ENCODE results near the gene UTF1. TPM values are rescaled to one million over a fixed set of nuclear protein-coding genes. Genes with fewer than 3 reads are reported as not detected.

The UTF1 gene
- total RNA-seq, 1 donor from 2014 or later = not detected

DNA sequence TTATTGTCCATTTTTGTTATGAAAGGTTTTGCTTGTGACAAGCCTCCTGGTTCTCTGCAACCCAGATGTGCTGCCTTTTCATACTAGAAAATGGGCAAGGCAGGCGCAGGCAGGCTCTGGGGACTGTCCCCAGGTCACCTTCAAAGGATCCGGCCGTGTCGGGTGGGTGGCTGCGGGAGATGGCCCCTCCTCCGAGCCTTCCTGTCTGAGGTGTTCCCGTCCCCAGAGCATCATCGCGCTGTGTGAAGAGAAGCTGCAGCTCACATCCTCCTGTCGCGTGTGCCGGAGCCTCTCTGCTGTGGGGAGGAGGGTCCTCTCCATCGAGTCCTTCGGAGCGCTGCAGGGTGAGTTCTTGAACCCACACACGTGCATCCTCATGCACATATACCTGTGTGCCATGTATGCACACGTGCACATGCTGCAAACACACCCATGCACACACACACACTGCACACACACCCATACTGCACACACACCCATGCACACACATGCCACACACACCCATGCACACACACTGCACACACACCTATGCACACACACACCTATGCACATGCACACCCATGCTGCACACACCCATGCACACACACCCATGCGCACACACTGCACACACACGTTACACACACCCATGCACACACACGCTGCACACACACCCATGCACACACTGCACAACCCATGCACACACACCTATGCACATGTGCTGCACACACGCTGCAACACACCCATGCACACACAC lies 46.2 kb upstream of the UTF1 start:
- TF ChIP-seq, protein P1, sequence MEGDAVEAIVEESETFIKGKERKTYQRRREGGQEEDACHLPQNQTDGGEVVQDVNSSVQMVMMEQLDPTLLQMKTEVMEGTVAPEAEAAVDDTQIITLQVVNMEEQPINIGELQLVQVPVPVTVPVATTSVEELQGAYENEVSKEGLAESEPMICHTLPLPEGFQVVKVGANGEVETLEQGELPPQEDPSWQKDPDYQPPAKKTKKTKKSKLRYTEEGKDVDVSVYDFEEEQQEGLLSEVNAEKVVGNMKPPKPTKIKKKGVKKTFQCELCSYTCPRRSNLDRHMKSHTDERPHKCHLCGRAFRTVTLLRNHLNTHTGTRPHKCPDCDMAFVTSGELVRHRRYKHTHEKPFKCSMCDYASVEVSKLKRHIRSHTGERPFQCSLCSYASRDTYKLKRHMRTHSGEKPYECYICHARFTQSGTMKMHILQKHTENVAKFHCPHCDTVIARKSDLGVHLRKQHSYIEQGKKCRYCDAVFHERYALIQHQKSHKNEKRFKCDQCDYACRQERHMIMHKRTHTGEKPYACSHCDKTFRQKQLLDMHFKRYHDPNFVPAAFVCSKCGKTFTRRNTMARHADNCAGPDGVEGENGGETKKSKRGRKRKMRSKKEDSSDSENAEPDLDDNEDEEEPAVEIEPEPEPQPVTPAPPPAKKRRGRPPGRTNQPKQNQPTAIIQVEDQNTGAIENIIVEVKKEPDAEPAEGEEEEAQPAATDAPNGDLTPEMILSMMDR (IDR thresholded peaks at IDR 0.05) = no peak
- H3K36me3 Mint-ChIP-seq (ENCODE audit: low read depth) = no peaks in the 10 kb centered on the region
- DNase-seq (no peak), ATAC-seq (ENCODE audit: low read depth) (no peak)
- H3K4me3 Mint-ChIP-seq = no peak overlapping the region
- H3K4me1 Mint-ChIP-seq = no peaks in the 10 kb centered on the region
- H3K27me3 Mint-ChIP-seq = peaks cover 3% of the 10 kb centered on the region
- intact Hi-C loops (cut with micrococcal nuclease) = no loop called here
- H3K9me3 Mint-ChIP-seq = no peaks in the 10 kb centered on the region
- ChIA-PET CTCF (no interaction called here), POLR2A (no interaction called here)
- H3K27ac Mint-ChIP-seq = no peak overlapping the region

DNA sequence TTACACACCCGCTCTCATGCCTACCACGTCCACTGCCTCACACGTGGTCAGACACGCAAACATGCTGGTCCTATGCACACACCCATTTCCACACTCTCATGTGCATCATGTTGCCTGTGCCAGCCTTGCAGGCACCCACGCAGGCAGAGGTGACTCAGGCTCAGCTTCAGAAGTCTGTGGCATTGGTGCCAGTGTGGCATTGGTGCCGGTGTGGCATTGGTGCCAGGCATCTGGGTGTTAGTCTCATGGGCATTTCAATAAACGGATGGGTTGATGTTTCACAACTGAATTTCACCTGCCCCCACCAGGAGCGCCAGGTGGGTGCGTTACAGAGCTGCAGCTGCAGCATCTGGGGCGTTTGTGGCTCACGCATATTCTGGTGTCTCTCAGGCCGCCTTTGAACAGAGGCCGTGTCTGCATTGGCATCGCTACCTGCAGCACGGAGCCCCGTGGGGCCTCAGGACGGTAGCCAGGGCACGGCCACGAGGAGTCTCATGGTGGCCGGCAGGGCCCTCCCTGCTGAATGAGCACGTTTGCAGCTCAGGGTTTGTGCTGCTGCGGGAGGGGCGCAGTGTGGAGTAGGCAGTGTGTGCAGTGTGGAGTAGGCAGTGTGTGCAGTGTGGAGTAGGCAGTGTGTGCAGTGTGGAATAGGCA lies 45.3 kb upstream of the UTF1 start:
- peaks cover 3% of the 10 kb centered on the region for H3K27me3 Mint-ChIP-seq
- H3K36me3 Mint-ChIP-seq (ENCODE audit: low read depth) = no peaks in the 10 kb centered on the region
- intact Hi-C loops (cut with micrococcal nuclease) = no loop called here
- H3K4me1 Mint-ChIP-seq = no peaks in the 10 kb centered on the region
- CTCF ChIA-PET = no interaction called here
- no peak overlapping the region for H3K27ac Mint-ChIP-seq
- H3K9me3 Mint-ChIP-seq = no peaks in the 10 kb centered on the region
- no peak for ATAC-seq (ENCODE audit: low read depth)
- no peak overlapping the region for H3K4me3 Mint-ChIP-seq
- TF ChIP-seq, protein P1 (IDR thresholded peaks at IDR 0.05) = no peak
- DNase-seq = no peak
- POLR2A ChIA-PET = no interaction called here

DNA sequence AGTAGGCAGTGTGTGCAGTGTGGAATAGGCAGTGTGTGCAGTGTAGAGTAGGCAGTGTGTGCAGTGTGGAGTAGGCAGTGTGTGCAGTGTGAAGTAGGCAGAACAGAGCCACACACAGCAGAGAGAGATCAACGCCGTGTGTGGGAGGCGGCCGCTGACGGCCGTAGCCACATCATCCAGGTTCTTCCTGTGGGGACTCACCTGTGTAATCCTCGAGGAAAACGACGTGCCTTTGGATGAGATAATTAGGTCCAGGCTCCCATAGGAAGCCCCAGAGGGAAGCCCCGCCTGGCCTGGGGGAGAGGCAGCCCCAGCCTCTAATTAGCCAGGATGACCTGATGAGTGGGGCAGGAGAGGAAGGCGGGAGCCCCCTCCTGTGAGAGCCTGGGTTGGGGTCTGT lies 44.6 kb upstream of the UTF1 start:
- ATAC-seq (ENCODE audit: low read depth) (no peak), DNase-seq (no peak)
- Mint-ChIP-seq H3K27me3 (peaks cover 5% of the 10 kb centered on the region), H3K4me3 (no peak overlapping the region), H3K27ac (no peak overlapping the region), H3K4me1 (no peaks in the 10 kb centered on the region), H3K9me3 (no peaks in the 10 kb centered on the region), H3K36me3 (ENCODE audit: low read depth) (no peaks in the 10 kb centered on the region)
- POLR2A ChIA-PET = no interaction called here
- TF ChIP-seq, protein P1 (IDR thresholded peaks at IDR 0.05) = no peak
- CTCF ChIA-PET = no interaction called here
- intact Hi-C loops (cut with micrococcal nuclease) = no loop called here

DNA sequence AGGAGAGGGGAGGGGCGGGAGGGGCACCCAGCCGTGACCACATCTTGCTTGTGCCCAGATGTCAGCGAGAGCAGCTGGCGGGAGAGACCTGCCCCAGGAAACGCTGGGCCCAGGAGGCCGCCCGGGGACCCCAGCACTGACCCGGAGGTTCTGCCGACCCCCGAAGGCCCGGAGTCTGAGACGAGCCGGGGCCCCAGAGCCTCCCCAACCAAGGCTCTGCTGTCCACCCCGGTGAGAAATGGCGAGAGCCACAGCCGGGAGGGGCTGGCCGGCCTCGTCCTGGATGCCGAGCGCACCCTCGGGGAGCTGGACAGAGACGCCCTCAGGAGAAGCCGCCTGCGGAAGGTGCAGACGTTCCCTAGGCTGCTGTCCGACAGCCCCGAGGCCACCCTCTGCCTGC lies 44.1 kb upstream of the UTF1 start:
- intact Hi-C loops (cut with micrococcal nuclease) = no loop called here
- ATAC-seq (ENCODE audit: low read depth) (no peak), DNase-seq (no peak)
- CTCF ChIA-PET = no interaction called here
- H3K9me3 Mint-ChIP-seq = no peaks in the 10 kb centered on the region
- no peaks in the 10 kb centered on the region for H3K4me1 Mint-ChIP-seq
- H3K27ac Mint-ChIP-seq = no peak overlapping the region
- TF ChIP-seq, protein P1 (IDR thresholded peaks at IDR 0.05) = no peak
- peaks cover 2% of the 10 kb centered on the region for H3K27me3 Mint-ChIP-seq
- POLR2A ChIA-PET = no interaction called here
- H3K4me3 Mint-ChIP-seq = no peak overlapping the region
- no peaks in the 10 kb centered on the region for H3K36me3 Mint-ChIP-seq (ENCODE audit: low read depth)

DNA sequence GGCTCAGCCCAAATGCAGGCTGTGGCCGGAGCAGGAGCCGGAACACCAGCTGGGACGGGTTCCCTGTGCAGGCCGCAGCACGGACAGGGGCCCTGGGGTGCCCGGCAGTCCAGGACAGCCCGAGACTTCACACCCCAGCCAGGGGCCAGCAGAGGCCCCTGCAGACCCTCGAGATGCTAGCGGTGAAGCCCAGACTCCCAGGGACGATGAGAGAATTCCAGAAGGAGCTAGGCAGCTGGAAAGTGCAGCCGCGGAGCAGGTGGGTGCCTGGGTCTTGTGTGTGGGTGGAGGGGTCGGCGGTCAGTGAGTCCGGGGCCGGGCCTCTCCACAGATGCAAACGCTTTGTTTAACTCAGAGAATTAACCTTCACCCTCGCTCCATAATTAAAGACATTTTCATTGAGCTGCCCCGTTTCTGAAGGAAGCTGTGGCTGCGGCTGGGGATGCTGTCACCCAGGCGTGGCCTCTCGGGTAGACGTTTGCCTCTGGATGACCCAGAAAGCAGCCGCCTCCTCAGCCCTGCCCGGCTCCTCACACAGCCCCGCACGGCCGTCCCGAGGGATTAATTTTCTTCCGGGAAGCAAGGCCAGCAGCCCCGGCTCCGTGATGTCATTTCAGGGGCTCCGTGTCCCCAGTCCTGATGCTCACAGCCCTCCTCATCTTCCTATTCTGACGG lies 43.5 kb upstream of the UTF1 start:
- POLR2A ChIA-PET = no interaction called here
- H3K9me3 Mint-ChIP-seq = no peaks in the 10 kb centered on the region
- H3K27ac Mint-ChIP-seq = no peak overlapping the region
- no peak overlapping the region for H3K4me3 Mint-ChIP-seq
- CTCF ChIA-PET = no interaction called here
- DNase-seq (no peak), ATAC-seq (ENCODE audit: low read depth) (no peak)
- H3K27me3 Mint-ChIP-seq = peaks cover 2% of the 10 kb centered on the region
- intact Hi-C loops (cut with micrococcal nuclease) = no loop called here
- TF ChIP-seq, protein P1 (IDR thresholded peaks at IDR 0.05) = no peak
- no peaks in the 10 kb centered on the region for H3K4me1 Mint-ChIP-seq
- no peaks in the 10 kb centered on the region for H3K36me3 Mint-ChIP-seq (ENCODE audit: low read depth)

Measured in activated B cell treated with CpG ODN at 0.5 μM for 24 hours (primary cell).